ENCODE results near the gene ZC4H2.
"Not testable (repeated sequence)": the region's sequence is repeated elsewhere in the genome, so short reads cannot be mapped to it uniquely, and the experiment has no call there.

Gene ZC4H2, protein sequence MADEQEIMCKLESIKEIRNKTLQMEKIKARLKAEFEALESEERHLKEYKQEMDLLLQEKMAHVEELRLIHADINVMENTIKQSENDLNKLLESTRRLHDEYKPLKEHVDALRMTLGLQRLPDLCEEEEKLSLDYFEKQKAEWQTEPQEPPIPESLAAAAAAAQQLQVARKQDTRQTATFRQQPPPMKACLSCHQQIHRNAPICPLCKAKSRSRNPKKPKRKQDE

DNA sequence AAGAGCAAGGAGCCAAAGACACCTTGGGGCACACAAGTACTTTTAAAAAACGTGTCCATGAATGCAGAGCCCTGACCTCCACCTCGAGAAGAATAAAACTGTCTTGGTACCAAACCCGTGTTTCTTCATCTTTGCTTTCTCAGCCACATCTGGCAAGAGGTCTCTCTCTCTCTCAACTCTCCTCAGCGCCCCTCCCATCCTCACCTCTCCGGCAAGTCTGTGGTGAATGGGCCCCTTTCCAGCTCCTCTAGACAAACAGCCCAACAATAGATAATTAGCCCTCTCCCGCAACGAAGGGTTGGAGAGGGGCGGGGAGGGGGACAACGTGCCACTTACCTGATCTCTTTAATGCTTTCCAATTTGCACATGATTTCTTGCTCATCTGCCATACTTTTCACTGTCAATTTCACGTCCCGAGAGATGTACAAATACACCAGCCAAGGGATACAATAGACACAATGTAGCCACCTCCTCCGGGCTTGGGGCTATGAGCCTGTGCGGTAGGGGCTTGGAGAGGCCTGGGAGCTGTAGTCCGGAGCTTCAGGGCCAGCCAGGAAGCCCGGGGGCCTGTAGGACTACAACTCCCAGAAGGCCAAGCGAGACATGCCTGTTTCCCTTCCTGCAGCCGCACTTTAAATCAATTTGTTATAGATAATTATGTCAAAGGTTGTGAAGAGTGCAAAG is at the start of gene ZC4H2:
ZC4H2 (minus strand) TSS at position 462 of the 684 bp plus-strand sequence; CDS start at position 389, 73 bp downstream.
- peak; percentile 13 for DNase-seq (ENCODE audit: low read depth)

GRCh38 chrX:65017451-65017850 is 41.2 kb upstream of the ZC4H2 start:
- no peak for DNase-seq (ENCODE audit: low read depth)

- DNase-seq (ENCODE audit: low read depth): no peak
These were observed 38.0 kb upstream of the ZC4H2 start for GRCh38 chrX:65014230-65014629.

DNA sequence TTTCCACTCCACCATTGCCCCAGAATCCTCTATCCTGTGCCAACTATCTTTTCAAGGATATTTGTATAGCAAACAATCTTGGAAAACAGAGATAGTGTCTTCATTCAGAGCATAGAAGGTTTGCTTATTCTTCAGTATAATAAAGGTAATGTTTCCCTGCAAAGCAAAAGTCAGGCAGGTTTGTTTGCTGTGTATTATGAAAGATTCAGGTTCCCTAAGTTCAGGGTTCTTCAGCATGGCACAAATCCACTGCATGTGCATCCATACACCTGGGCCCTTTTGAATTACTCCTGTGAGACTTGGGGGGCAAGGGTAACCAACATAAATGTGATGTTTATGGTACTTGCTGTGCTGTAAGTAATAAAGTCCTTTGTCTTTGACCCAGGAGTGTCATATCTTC is 33.2 kb upstream of the ZC4H2 start:
- no peak for DNase-seq (ENCODE audit: low read depth)

DNA sequence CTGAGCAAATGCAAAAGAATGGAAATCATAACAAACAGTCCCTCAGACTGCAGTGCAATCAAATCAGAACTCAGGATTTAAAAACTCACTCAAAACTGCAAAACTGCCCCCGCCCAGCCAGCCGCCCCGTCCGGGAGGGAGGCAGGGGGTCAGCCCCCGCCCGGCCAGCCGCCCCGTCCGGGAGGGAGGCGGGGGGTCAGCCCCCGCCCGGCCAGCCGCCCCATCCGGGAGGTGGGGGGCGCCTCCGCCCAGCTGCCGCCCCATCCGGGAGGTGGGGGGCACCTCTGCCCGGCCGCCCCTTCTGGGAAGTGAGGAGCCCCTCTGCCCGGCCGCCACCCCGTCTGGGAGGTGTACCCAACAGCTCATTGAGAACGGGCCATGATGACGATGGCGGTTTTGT is 26.0 kb upstream of the ZC4H2 start:
- DNase-seq (ENCODE audit: low read depth): not testable (repeated sequence)

- no peak for DNase-seq (ENCODE audit: low read depth)
These were observed 20.6 kb upstream of the ZC4H2 start for GRCh38 chrX:64996805-64997204.

DNA sequence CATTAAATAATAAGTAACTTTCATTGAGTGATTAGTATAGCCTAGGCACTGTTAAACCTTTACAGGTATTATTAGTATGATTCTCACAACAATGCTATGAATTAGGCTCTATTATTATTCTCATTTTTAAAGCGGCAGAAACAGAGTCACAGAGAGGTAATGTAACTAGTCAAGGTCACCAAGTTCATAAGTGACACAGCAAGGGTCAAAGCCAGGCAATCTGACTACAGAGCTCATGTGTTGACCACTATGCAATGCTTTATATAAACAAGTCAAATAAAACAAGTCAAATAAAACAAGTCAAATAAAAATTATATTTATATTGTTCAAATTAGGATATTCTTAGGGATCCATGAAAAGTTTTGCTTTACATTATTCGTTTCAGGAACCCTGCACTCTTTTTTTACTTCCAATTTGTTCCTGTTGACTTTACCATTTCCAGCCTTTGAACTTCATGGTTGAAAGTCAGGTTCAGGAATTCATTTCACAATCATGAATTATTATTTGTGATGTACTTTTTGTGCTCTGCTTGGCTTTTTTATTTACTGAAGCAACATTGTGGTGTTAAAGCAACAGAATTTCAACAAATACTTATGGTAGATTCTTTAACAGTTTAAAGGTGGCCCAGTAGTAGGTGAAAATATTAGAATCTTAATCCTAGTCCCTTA is 18.0 kb upstream of the ZC4H2 start:
- DNase-seq (ENCODE audit: low read depth): no peak

GRCh38 chrX:64977830-64978229 is 1.6 kb upstream of the ZC4H2 start:
- DNase-seq (ENCODE audit: low read depth): no peak

GRCh38 chrX:64977051-64977450 is 801 bp upstream of the ZC4H2 start:
- no peak for DNase-seq (ENCODE audit: low read depth)

DNA sequence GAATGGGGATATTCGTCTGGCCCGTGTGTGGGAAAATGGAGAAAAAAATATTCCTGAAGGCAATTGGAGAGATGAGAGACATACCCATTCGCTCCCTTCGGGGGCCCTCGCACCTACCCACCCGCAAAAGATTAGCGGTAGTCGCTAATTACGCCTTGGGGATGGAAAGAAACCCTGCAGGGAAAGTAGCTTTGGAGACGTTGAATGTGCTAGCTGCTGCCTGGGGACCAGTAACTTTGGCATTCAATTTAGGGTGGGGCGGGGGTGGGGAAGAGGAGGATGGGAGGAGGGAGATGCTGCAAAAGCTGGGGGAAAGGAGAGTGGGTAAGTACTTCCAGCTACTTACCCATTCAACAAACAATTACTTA is 407 bp upstream of the ZC4H2 start:
- no peak for DNase-seq (ENCODE audit: low read depth)

GRCh38 chrX:64975491-64975890 is 759 bp downstream of the ZC4H2 start:
- no peak for DNase-seq (ENCODE audit: low read depth)

GRCh38 chrX:64925480-64925879 is 50.8 kb downstream of the ZC4H2 start:
- DNase-seq (ENCODE audit: low read depth): no peak

GRCh38 chrX:64908121-64908520 is 68.1 kb downstream of the ZC4H2 start:
- DNase-seq (ENCODE audit: low read depth): no peak

- DNase-seq (ENCODE audit: low read depth): no peak
These were observed 81.7 kb downstream of the ZC4H2 start for GRCh38 chrX:64894454-64895038.

DNA sequence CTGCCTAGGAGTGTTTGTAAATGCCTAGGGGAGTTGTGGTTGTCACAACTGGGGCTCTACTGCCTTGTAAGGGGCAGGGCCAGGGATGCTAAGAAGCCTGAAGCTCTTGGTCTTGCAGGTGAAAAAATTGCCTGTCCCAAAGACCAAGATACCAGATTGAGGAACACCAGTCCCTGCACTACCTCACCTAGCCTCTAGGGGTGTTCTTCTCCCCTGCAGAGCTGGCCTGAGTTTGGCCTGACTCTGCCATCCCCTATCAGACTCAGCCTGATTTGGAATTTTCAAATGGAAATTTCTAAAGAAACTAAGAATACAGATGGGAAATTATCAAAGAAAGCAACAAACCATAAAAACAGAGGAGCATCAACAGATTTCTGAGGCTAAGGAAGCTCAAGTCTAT is 90.4 kb downstream of the ZC4H2 start:
- no peak for DNase-seq (ENCODE audit: low read depth)

DNA sequence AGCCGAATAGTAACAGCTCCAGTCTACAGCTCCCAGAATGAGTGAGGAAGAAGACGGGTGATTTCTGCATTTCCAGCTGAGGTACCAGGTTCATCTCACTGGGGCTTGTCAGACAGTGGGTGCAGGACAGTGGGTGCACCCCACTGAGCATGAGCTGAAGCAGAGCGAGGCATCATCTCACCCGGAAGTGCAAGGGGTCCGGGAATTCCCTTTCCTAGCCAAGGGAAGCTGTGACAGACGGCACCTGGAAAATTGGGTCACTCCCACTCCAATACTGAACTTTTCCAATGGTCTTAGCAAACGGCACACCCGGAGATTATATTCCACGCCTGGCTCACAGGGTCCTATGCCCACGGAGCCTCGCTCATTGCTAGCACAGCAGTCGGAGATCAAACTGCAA is 97.5 kb downstream of the ZC4H2 start:
- not testable (repeated sequence) for DNase-seq (ENCODE audit: low read depth)

- DNase-seq (ENCODE audit: low read depth): no peak
These were observed 109.0 kb downstream of the ZC4H2 start for GRCh38 chrX:64867217-64867616.
